HFFc6 (cell line): ENCODE measurements around the gene PCYOX1L. TPM values are rescaled to one million over a fixed set of nuclear protein-coding genes. Genes with fewer than 3 reads are reported as not detected.

ENCODE experiments used
- DNase-seq: peaks from one replicate; pipeline ENCODE4 v3.0.0-alpha.2; 2018
- H3K27ac Mint-ChIP-seq: 2 replicates; pipeline ENCODE4 v1.8.0; 2020; ENCODE audit warnings: mild to moderate bottlenecking, mixed read lengths
- H3K27me3 Mint-ChIP-seq: 2 replicates; pipeline ENCODE4 v1.8.0; 2021; ENCODE audit warnings: mild to moderate bottlenecking, moderate library complexity, mixed read lengths; ENCODE audit not compliant: insufficient read depth
- H3K36me3 Mint-ChIP-seq: 2 replicates; pipeline ENCODE4 v1.8.0; 2021; ENCODE audit warnings: low read depth, mixed read lengths
- H3K4me1 Mint-ChIP-seq: 2 replicates; pipeline ENCODE4 v1.8.0; 2020; ENCODE audit warnings: low read depth, mixed read lengths
- H3K4me3 Mint-ChIP-seq: 2 replicates; pipeline ENCODE4 v1.8.0; 2020; ENCODE audit warnings: mild to moderate bottlenecking, moderate library complexity, mixed read lengths
- H3K9me3 Mint-ChIP-seq: 2 replicates; pipeline ENCODE4 v1.8.0; 2020; ENCODE audit warnings: mild to moderate bottlenecking, mixed read lengths
- total RNA-seq, 6 experiments: library from RNA; stranded (reverse); fragmentation: NEBNext Ultra II Directional; extraction: Animal tissue kit (Norgen Biotek cat#: 25700); gene quantifications; 2 replicates in 1 of 6; 3 replicates in 5 of 6; pipeline ENCODE4 v1.2.3, GENCODE V29; 2021
- TF ChIP-seq, protein P1 (sequence below): fragments of 200-600 bp; sonication (generic); IDR thresholded peaks from 2 replicates; pipeline ENCODE4 v1.5.0; 2021; ENCODE audit warnings: antibody characterized with exemption, mild to moderate bottlenecking

The PCYOX1L gene
- total RNA-seq, 6 experiments from 2014 or later: 9.8 to 13.5 (median 11.0) TPM

DNA sequence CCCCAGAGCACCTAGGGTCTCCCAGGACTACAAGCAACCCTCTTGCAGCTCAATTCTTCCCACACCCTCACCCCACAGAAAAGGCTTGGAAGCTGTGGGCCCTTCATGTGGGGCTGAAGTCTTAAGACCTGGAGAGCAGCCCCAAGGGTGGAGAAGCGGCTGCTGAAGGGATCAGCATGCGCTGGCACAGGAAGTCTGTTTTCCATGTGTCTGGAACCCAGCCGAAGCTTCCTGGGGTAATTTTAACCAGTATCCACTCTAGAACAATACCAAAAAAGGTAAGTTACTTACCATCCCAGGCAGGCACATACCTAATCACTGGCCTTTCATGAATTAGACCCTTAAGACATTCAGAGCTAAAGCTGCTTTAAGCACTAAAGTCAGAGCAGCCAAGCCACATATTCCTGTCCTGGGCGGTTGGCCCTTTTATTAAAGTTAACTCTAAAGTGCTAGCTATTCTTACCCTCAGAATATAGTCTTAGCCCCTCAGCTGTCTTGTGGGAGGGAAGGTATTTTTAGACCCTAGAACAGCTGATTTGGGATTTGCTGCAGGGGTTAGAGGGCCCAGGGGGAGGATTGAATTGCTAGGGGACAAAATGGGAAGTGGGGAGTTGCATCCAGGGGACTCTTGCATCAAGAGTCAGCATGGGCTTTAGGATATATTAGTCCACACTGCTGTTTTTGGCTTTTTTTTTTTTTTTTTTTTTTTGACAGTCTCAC, 14.4 kb downstream of the PCYOX1L start:
- DNase-seq: no peak
- Mint-ChIP-seq H3K4me1 (peaks cover 7% of the 10 kb centered on the region; the same call in 1 of the 2 replicates), H3K9me3 (no peaks in the 10 kb centered on the region), H3K27ac (no peak overlapping the region), H3K27me3 (peaks cover 11% of the 10 kb centered on the region), H3K36me3 (no peaks in the 10 kb centered on the region), H3K4me3 (no peak overlapping the region)
- TF ChIP-seq, protein P1, sequence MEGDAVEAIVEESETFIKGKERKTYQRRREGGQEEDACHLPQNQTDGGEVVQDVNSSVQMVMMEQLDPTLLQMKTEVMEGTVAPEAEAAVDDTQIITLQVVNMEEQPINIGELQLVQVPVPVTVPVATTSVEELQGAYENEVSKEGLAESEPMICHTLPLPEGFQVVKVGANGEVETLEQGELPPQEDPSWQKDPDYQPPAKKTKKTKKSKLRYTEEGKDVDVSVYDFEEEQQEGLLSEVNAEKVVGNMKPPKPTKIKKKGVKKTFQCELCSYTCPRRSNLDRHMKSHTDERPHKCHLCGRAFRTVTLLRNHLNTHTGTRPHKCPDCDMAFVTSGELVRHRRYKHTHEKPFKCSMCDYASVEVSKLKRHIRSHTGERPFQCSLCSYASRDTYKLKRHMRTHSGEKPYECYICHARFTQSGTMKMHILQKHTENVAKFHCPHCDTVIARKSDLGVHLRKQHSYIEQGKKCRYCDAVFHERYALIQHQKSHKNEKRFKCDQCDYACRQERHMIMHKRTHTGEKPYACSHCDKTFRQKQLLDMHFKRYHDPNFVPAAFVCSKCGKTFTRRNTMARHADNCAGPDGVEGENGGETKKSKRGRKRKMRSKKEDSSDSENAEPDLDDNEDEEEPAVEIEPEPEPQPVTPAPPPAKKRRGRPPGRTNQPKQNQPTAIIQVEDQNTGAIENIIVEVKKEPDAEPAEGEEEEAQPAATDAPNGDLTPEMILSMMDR: no peak

DNA sequence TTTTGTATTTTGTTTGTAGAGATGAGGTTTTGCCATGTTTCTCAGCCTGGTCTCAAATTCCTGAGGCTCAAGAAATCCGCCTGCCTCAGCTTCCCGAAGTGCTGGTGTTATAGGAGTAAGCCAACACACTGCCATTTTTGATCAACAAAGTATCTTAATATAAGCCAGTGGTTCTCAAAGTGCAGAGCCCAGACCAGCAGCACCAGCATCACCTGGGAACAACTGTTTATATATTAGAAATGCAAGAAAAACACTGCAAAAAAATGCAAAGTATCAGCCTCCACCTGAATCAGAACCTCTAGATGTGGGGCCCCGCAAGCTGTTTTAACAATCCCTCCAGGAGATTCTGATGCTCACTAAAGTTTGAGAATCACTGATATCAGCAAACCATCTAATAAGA, 15.1 kb downstream of the PCYOX1L start:
- Mint-ChIP-seq H3K4me1 (no peaks in the 10 kb centered on the region), H3K36me3 (no peaks in the 10 kb centered on the region), H3K27me3 (peaks cover 9% of the 10 kb centered on the region), H3K27ac (no peak overlapping the region), H3K4me3 (no peak overlapping the region), H3K9me3 (no peaks in the 10 kb centered on the region)
- DNase-seq: no peak
- TF ChIP-seq, protein P1: no peak

DNA sequence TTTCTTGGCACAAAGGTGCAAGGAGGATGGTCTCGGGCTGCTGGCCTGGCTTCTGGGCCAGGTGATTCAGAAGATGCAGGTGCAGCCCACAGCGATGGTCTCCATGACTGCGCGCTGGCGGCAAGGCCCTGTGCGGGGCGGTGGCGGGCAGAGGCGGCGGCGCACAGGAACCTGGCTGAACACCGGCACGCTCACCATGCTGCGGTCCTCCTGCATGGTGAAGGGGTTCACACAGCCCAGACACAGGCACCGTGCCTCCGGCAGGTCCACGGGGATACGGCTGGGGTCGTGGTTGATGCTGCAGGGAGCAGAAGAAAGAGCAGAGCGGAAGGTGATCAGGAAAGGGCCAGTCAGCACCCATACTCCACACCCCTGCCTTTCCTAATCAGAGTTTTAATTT, 16.5 kb downstream of the PCYOX1L start:
- Mint-ChIP-seq H3K9me3 (no peaks in the 10 kb centered on the region), H3K36me3 (no peaks in the 10 kb centered on the region), H3K27ac (no peak overlapping the region), H3K27me3 (peaks cover 9% of the 10 kb centered on the region), H3K4me3 (no peak overlapping the region), H3K4me1 (no peaks in the 10 kb centered on the region)
- DNase-seq: no peak
- TF ChIP-seq, protein P1: no peak

DNA sequence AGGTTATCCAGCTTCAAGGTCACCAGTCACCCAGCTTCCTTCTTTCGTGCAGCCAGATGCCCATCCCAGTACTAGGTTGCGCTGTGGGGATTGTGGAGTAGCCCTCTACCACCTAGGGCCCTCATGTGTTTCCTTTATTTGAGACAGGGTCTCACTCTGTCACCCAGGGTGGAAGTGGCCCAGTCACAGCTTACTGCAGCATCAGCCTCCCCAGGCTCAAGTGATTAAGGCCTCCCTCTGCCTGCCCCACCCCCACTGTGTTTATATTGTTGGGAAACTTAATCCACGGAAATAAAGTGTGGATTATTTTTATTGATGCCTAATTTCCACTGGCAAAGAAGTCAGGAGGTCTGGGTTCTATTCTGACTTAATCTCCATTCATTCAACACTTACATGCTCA, 17.0 kb downstream of the PCYOX1L start:
- H3K27me3 Mint-ChIP-seq: peaks cover 9% of the 10 kb centered on the region
- TF ChIP-seq, protein P1: no peak
- no peak overlapping the region for H3K27ac Mint-ChIP-seq
- no peaks in the 10 kb centered on the region for H3K9me3 Mint-ChIP-seq
- no peaks in the 10 kb centered on the region for H3K4me1 Mint-ChIP-seq
- no peaks in the 10 kb centered on the region for H3K36me3 Mint-ChIP-seq
- DNase-seq: no peak
- no peak overlapping the region for H3K4me3 Mint-ChIP-seq

DNA sequence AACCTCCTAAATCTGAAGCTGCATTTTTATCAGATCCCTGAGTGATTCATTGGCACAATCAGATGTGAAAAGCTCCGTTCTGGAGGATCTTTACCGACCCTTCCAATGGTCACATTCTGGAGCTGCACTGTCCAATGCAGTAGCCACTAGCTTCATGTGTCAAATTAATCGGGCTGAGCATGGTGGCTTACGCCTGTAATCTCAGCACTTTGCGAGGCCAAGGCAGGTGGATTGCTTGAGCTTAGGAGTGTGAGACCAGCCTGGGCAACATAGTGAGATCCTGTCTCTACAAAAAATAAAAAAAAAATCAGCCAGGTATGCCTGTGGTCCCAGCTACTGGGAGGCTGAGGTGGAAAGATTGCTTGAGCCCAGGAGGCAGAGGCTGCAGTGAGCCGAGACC, 17.6 kb downstream of the PCYOX1L start:
- no peak for DNase-seq
- H3K27ac Mint-ChIP-seq: no peak overlapping the region
- TF ChIP-seq, protein P1: no peak
- H3K4me3 Mint-ChIP-seq: no peak overlapping the region
- peaks cover 9% of the 10 kb centered on the region for H3K27me3 Mint-ChIP-seq
- no peaks in the 10 kb centered on the region for H3K4me1 Mint-ChIP-seq
- H3K36me3 Mint-ChIP-seq: no peaks in the 10 kb centered on the region
- H3K9me3 Mint-ChIP-seq: no peaks in the 10 kb centered on the region
